ENCODE data around the gene STXBP2. TPM values are rescaled to one million over a fixed set of nuclear protein-coding genes. Genes with fewer than 3 reads are reported as not detected.
"Not testable (repeated sequence)": the region's sequence is repeated elsewhere in the genome, so short reads cannot be mapped to it uniquely, and the experiment has no call there.

Gene STXBP2
- polyA plus RNA-seq, 5 donors = 27.3 to 42.6 (median 35.3) TPM

- DNase-seq = peak; percentile 98 to 99
These were observed 7.4 kb upstream of the STXBP2 start, which contains the start of the genes PET100 and XAB2 for GRCh38 chr19:7629347-7630054. Gene PET100, plus strand, starts transcription at chr19:7629793. Its CDS starts 41 bp downstream, at chr19:7629834. Gene XAB2, minus strand, starts transcription at chr19:7629545. Its CDS starts 18 bp downstream, at chr19:7629527.

GRCh38 chr19:7631577-7631976, 5.3 kb upstream of the STXBP2 start:
- no peak for DNase-seq

GRCh38 chr19:7632340-7633203, 4.3 kb upstream of the STXBP2 start:
- DNase-seq = no peak

GRCh38 chr19:7633698-7634097, 3.2 kb upstream of the STXBP2 start, which contains the start of gene PCP2:
Gene PCP2, minus strand, starts transcription at chr19:7633719. Its CDS starts 262 bp downstream, at chr19:7633457.
- no peak for DNase-seq

GRCh38 chr19:7635670-7636069, 1.2 kb upstream of the STXBP2 start:
- DNase-seq = no peak

- DNase-seq = no peak
These were observed 606 bp upstream of the STXBP2 start for GRCh38 chr19:7636317-7636690.

DNA sequence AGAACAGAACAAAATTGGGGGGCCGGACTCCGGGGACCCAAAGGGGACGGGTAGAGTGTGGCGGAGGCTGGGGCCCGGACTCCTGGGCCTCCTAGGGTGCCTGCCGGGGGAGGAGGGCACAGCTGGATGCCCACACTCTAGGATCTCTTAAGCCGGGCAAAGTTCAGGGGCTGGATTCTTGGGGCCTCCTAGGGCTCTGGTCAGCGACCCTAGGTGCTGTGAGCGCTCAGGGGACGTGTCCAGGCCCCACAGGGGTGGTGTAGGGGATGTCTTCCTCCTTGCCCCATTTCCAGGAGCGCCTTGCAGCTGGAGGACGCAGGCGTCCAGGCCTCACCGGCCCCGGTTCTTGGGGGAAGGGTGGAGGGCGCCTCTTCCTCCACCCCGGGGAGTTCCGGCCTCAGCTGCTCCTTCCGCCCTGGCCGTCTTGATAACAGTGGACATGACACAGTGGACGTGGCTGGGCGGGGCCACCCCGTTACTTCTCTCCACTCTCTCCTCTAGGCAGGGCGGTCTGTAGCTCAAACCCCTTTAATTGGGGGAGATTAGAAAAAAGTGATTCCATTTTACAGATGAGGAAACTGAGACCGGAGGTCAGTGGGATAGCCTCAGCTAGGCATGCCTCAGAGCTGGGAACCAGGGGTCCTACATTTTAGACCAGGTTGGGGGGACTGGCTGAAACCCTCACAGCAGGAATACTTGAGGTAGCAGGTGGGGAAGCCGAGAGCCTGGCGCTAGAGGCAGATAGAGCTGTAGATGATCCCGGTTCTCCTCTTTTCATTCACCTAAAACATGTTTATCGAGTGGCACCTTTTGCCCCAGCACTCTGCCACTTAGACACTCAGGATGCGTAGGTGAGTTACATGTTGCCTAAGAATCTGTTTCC, 705 bp downstream of the STXBP2 start:
- DNase-seq = no peak

DNA sequence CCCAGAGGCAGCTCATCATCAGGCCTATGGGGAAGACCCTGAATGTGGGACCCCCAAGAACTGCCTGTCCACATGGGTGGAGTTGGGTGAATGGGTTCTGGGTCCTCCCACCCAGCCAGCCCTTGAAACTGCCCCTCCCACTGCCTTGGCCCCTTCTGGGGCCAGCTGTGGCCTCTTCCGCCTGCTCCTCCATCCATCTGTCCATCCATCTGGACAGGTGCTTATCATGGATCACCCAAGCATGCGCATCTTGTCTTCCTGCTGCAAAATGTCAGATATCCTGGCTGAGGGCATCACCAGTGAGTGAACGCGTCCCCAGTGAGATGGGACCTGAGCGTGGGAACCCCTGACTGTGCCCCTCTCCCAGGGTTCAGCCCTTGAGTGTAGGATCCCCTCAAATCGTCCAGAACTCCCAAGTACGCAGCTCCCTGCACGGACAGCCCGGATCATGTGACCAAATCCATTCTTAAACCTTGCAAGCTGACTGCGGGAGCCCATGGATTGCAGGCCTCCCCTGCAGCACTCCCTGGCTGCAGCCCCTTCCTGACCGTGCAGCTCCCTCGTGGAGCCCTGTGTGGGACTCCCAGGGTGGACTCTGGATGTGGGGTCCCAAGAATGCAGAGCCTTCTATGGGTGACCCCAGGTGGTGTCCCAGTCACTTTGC, 2.0 kb downstream of the STXBP2 start:
- DNase-seq = no peak

- DNase-seq = no peak
These were observed 3.0 kb downstream of the STXBP2 start for GRCh38 chr19:7639863-7640348.

DNA sequence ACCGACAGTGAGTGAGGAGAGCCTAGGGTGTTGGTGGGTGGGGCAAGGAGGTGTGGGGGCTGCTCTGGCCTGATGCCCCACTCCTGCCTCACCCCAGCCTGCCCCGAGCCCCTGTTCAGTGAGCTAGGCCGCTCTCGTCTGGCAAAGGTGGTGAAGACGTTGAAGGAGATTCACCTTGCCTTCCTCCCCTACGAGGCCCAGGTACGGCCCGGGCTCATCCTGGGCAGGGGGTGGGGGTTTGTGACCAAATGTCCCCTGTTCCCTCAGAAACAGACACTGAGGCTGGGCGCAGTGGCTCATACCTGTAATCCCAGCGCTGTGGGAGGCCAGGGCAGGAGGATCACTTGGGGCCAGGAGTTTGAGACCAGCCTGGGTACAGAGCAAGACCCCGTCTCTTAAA, 3.9 kb downstream of the STXBP2 start:
- no peak for DNase-seq

DNA sequence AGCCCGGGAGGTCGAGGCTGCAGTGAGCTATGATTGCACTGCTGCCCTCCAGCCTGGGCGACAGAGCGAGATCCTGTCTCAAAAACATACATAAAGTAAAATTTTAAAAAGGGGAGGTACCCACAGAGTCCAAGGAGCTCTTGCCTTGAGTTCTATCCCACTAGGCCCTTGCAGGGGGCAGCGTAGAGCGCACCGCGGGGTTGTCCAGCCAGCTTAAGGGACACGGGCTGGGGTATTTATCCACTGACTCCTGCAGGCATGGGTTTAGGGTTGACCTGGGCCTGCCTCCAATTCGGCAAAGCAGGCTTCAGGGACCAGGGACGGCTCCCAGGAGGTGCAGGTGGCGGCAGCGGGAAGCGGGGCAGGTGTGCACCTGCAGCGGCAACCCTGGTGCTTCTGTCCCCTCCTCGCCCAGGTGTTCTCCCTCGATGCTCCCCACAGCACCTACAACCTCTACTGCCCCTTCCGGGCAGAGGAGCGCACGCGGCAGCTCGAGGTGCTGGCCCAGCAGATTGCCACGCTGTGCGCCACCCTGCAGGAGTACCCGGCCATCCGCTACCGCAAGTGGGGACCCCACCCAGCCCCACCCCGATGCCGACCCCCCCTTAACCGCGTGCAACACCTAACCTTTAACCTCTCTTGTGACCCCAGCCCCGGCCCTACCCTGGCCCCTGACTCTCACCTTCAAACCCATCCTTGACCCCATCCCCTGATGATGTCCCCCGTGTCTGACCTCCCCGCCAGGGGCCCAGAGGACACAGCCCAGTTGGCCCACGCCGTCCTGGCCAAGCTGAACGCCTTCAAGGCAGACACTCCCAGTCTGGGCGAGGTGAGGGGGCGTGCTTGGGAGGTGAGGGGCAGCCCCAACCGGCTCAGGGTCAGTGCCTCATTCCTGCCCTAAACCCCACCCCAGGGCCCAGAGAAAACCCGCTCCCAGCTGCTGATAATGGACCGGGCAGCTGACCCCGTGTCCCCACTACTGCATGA, 4.7 kb downstream of the STXBP2 start:
- no peak for DNase-seq

- no peak for DNase-seq
These were observed 5.6 kb downstream of the STXBP2 start for GRCh38 chr19:7642295-7643030.

- DNase-seq = no peak
These were observed 6.1 kb downstream of the STXBP2 start for GRCh38 chr19:7643031-7643415.

DNA sequence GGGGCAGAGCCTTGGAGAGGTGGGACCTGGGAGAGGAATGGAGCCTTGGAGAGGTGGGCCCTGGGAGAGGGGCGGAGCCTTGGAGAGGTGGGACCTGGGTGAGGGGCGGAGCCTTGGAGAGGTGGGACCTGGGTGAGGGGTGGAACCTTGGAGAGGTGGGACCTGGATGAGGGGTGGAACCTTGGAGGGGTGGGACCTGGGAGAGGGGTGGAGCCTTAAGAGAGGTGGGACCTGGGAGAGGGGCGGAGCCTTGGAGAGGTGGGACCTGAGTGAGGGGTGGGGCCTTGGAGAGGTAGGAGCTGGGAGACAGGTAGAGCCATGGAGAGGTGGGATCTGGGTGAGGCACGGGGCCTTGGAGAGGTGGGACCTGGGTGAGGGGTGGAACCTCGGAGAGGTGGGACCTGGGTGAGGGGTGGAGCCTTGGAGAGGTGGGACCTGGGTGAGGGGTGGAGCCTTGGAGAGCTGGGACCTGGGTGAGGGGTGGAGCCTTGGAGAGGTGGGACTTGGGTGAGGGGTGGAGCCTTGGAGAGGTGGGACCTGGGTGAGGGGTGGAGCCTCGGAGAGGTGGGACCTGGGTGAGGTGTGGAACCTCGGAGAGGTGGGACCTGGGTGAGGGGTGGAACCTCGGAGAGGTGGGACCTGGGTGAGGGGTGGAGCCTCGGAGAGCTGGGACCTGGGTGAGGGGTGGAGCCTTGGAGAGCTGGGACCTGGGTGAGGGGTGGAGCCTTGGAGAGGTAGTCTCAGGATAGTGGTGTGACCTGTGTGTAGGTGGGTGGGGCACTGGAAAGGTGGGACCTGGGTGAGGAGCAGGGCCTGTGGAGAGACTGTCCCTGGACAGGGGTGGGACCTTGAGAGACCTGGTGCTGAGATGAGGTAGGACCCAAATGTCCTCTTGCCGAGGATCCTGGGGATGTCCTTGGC, 7.0 kb downstream of the STXBP2 start:
- DNase-seq = not testable (repeated sequence)

DNA sequence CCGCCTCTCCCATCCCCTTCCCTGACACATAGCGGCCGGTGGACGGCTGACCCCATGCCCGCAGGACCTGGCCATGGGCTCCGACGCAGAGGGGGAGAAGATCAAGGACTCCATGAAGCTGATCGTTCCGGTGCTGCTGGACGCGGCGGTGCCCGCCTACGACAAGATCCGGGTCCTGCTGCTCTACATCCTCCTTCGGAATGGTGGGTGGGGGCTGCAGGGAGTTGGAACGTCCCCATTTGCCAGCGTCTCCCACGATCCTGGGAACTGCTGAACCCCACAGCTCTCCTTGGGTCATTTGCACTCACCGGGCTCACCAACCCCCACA, 7.6 kb downstream of the STXBP2 start:
- no peak for DNase-seq

DNA sequence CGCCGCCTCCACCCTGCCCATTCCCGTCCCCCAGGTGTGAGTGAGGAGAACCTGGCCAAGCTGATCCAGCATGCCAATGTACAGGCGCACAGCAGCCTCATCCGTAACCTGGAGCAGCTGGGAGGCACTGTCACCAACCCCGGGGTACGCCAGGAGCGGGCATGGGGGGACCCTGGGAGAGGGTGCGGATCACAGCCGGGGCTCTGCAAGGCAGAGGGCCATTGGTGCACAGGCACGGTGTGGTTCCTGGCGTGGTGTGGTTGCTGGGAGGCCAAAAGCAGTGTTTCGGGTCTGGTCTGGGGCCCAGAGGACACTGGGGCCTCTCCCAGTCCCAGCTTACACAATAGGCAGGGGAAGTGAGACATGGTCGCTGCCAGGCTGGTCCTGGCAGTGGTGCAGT, 8.3 kb downstream of the STXBP2 start:
- DNase-seq = no peak

GRCh38 chr19:7645656-7646425, 8.9 kb downstream of the STXBP2 start:
- DNase-seq = no peak

DNA sequence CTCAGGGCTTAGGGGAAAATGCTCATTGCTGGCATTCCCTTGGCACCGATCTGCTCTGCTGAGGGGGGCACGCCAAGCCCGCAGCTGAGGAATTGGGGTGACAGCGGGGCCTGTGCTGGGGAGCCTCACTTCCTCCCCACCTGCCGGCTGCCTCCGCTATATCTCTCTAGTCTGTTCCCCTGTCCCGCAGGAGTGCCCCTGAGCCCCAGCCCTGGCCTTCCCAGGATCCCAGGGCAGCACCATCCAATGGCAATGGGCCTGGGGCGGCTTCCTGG, 9.5 kb downstream of the STXBP2 start:
- no peak for DNase-seq

Data from right lung (tissue), 5 donors.